Adrenal gland (tissue), 5 donors: Measurements from ENCODE around the gene OLA1.

Experiments used
- POLR2A ChIP-seq, 2 donors: fragments of 450-650 bp; IDR thresholded peaks; one replicate each; pipeline ENCODE4 v1.6.1; 2017; ENCODE audit warnings: antibody characterized with exemption in 2 of 2, mild to moderate bottlenecking in 2 of 2, moderate library complexity in 1 of 2
- TF ChIP-seq, protein P1 (sequence below), 6 experiments: fragments of 450-650 bp in 4 of 6; fragments of 200-600 bp in 2 of 6; sonication (generic) in 1 of 6; IDR thresholded peaks; 1 replicate in 5 of 6; 2 replicates in 1 of 6; pipeline versions ENCODE4 v1.5.1 to v1.8.0; 2016 to 2021; ENCODE audit warnings: antibody characterized with exemption in 6 of 6, mild to moderate bottlenecking in 2 of 6, moderate library complexity in 1 of 6
- donor health status: DM: no; HTN: no; CAD: no.

GRCh38 chr2:174066871-174067270 is 181.5 kb downstream of the OLA1 start:
- TF ChIP-seq, protein P1, sequence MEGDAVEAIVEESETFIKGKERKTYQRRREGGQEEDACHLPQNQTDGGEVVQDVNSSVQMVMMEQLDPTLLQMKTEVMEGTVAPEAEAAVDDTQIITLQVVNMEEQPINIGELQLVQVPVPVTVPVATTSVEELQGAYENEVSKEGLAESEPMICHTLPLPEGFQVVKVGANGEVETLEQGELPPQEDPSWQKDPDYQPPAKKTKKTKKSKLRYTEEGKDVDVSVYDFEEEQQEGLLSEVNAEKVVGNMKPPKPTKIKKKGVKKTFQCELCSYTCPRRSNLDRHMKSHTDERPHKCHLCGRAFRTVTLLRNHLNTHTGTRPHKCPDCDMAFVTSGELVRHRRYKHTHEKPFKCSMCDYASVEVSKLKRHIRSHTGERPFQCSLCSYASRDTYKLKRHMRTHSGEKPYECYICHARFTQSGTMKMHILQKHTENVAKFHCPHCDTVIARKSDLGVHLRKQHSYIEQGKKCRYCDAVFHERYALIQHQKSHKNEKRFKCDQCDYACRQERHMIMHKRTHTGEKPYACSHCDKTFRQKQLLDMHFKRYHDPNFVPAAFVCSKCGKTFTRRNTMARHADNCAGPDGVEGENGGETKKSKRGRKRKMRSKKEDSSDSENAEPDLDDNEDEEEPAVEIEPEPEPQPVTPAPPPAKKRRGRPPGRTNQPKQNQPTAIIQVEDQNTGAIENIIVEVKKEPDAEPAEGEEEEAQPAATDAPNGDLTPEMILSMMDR (IDR thresholded peaks at IDR 0.05): no peak
- no peak for TF ChIP-seq POLR2A (IDR thresholded peaks at IDR 0.05)
